GM12891 (cell line): Measurements from ENCODE around the gene ZNF865.

ENCODE experiments used
- POLR2A ChIP-seq: IDR thresholded peaks from 2 replicates; pipeline ENCODE4 v1.6.1; 2011; ENCODE audit warnings: low read depth, low read length, control low read depth
- POLR2AphosphoS5 ChIP-seq: IDR thresholded peaks from 2 replicates; pipeline ENCODE4 v1.6.1; 2011; ENCODE audit warnings: low read depth, low read length, control low read depth
- TAF1 ChIP-seq: IDR thresholded peaks from 2 replicates; pipeline ENCODE4 v1.6.1; 2011; ENCODE audit warnings: low read depth, low read length, control low read depth

- TF ChIP-seq POLR2A (peak; percentile 64; the same call in 1 of the 2 replicates), POLR2AphosphoS5 (peak; percentile 63), TAF1 (no peak)
Measured at GRCh38 chr19:55635856-55636440, 30.5 kb downstream of the ZNF865 start.
